GM21723 (cell line): ENCODE results near the gene ZBTB24.
"Not testable (repeated sequence)": the region's sequence is repeated elsewhere in the genome, so short reads cannot be mapped to it uniquely, and the experiment has no call there.

Experiments
- ATAC-seq: cut with Tn5 transposase; IDR thresholded peaks from one replicate; pipeline ENCODE4 v1.9.1; 2021; ENCODE audit warnings: mild to moderate bottlenecking, moderate library complexity; ENCODE audit not compliant: unreplicated experiment

Gene ZBTB24

DNA sequence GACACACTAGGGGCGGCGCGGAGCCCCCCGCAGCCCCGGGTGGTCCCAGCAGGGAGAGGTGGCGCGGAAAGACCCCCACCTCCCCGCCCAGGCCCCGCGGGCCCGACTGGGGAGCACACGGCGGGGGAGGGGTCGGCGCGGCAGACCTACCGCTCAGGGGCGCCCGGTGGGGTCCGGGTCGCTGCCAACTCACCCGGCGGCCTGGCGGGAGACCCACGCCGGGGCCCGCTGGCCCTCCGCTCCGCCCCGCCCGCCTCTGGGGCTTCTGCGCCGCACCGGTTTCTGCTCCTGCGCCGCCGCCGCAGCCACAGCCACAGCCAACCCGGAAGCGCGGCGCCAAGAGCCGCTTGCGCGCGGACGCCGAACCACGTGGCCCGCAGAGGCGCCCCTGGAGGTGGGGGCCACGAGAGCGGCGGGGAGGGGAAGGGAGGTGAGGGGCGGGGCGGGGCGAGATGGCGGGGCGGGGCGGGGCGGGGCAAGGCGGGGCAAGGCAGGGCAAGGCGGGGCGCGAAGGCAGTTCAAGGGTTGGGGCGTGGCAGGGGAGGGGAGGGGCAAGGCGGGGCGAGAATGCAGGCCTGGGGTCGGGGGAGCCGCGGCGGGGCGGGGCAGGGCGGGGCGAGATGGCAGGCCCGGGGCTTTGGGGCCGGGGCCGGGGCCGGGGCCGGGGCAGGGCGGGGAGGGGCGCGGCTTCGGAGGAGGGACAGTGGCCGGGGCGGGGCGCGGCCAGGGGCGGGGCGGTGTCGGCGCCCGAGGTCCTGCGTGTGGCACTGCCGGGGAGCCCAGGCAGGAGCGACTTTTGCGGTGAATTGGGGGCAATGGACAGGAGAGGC is at the start of gene ZBTB24:
Gene ZBTB24 (minus strand): TSS at position 315 of the 830 bp plus-strand sequence. CDS start 1,193 bp downstream, outside the sequence.
- ATAC-seq = peak; percentile 87

GRCh38 chr6:109531446-109531845 is 48.4 kb upstream of the ZBTB24 start:
- no peak for ATAC-seq

GRCh38 chr6:109527989-109528388 is 45.0 kb upstream of the ZBTB24 start:
- no peak for ATAC-seq

GRCh38 chr6:109526905-109527628 is 44.0 kb upstream of the ZBTB24 start:
- peak; percentile 80 for ATAC-seq

DNA sequence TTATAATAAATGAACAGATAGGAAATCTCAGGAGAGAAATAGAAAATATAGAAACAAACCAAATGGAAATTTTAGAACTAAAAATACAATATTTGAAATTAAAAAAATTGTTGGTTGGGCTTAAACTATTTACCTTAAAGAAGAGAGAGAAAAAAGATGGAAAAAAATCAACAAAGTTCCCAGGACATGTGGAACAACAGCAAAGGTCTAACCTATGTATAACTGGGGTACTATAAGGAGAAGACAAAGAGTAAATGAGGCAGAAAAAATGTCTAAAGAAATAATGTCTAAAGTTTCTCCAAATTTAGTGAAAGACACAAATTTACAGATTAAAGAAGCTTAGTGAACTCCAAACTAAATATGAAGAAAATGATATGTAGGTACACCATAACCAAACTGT is 41.1 kb upstream of the ZBTB24 start:
- no peak for ATAC-seq

DNA sequence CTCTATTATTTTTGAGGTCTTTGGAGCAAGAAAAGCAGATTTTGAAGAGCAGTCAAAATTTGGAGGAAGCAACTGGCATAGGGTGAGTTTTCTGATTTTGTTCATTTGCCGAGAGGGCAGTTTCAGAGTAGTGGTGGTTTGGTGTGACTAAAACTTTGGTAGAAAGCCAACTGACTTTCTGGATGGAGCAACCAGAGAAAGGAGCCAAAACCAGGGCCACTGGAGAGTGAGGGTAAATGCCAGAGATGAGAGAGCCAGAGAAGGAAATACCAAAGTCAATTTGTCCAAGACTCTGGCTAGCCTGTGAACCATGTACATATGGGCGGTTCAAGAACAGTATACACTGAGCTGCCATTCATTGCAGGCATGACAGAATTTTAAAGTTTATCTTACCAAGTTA is 40.5 kb upstream of the ZBTB24 start:
- ATAC-seq = no peak

GRCh38 chr6:109521080-109521479 is 38.1 kb upstream of the ZBTB24 start:
- no peak for ATAC-seq

GRCh38 chr6:109519647-109520046 is 36.6 kb upstream of the ZBTB24 start:
- ATAC-seq = not testable (repeated sequence)

GRCh38 chr6:109516929-109517328 is 33.9 kb upstream of the ZBTB24 start:
- ATAC-seq = no peak

DNA sequence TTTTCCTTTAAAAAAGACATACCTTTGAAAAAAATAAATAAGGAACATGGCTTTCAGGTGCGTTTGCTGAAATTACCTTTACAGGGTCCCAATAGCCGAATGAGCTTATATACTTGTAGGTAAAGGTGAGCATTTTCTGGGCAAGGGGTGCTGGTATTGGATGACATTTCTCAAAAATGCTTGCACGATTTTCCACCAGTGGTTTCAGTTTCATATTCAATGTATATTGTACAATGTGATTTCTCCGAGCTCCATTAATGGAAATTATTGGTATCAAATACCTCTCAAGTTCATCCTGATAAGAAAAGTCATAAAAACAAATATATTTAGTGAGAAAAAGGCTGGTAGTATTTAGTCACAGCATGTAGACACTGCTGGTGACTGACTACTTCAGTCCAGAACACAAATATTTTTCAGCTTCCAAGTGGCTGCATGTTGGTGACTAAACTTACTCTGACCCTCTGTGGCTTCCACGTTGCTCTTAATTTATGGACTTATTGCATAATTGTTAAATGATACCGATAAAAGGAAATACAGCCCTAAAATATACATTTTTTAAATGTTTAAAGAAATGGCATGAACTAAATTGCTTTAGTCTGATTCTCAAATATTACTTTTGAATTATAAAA is 32.9 kb upstream of the ZBTB24 start:
- ATAC-seq = no peak

DNA sequence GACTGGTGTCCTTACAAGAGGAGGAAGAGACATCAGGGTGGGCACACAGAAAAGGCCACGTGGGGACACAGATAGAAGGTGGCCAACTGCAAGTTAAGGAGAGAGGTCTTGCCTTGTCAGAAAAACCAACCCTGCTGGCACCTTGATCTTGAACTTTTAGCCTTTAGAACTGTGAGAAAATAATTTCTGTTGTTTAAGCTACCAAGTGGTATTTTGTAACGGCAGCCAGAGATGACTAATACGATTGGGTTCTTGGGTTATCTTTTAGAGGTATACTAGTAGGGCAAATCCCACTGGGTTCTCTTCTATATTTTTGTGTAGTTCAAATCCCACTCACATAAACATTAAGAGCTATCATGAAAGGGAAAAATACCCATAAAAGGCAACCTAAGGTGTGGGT is 31.9 kb upstream of the ZBTB24 start:
- no peak for ATAC-seq

- no peak for ATAC-seq
These were observed 30.6 kb upstream of the ZBTB24 start for GRCh38 chr6:109513571-109514071.

DNA sequence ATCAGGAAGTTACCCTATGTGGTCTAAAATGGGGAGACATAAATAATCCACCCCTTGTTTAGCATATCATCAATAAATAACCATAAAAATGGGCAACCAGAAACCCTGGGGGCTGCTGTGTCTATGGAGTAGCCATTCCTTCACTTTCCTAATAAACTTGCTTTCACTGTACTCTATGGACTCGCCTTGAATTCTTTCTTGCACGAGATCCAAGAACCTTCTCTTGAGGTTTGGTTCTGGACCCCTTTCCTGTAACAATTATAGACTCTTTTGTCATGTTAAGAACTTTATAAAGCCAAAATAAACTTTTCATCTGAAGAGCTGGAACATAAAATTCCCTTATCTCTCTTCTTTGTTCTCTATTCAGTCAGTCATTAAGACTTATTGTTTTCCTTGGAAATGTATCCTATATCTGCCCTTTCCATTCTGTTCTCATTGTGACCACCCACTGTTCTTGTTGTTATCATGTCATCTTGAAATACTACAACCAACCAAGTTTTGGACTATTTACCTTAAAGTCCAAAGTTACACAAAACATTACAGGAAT is 29.3 kb upstream of the ZBTB24 start:
- ATAC-seq = no peak

GRCh38 chr6:109511832-109512231 is 28.8 kb upstream of the ZBTB24 start:
- no peak for ATAC-seq

GRCh38 chr6:109510358-109510757 is 27.3 kb upstream of the ZBTB24 start:
- no peak for ATAC-seq

DNA sequence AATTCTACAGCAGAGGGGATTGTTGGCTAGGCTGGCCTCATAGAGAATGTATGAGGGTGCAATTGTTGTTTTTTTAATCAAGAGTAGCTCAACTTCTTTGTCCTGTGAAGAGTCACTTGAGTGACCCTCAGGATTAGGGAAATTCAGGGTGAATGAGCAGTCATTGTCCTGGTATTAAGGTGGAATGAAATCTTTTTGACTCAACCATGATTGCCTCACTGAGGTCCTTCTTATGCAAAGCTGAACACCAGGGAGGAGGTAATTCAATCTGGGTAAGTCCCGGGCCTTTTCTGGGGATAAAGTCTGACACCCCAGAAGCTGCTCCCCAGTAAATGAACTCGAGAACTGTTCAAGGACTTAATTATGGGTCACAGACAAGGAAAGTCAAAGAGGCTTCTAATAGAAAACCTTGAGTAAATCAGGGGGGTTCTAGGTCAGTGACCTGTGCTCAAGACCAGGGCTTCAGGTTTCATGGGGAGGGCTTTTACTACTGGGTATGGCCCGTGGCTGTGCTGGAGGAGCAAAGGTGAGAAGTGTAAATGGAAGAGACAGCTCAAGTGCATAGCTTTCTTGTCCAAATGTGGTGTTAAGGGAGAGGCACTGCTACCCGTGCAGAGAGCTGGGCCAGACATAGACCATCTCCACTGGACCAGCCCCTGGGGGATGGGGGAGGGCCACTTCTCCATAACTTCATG is 25.3 kb upstream of the ZBTB24 start:
- no peak for ATAC-seq

- ATAC-seq = no peak
These were observed 24.6 kb upstream of the ZBTB24 start for GRCh38 chr6:109507490-109508072.

DNA sequence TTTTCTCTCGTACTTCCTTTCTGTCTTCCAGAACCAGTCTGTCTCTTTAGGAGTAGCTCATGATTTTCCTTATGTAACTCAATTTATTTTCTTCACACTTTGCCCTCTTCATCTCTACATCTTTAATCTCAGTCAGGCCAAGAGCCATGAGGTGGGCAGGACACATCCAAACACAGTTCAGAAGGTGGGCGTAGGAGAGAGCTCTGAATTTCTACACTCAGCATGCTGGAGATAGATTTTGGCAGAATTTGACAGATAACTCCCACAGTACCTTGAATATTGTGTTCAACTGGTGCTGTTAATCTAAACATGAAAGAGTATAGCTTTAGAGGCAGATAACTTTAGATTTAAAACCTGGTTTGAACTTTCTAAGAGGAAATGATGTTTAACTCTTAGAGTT is 23.8 kb upstream of the ZBTB24 start:
- ATAC-seq = no peak

DNA sequence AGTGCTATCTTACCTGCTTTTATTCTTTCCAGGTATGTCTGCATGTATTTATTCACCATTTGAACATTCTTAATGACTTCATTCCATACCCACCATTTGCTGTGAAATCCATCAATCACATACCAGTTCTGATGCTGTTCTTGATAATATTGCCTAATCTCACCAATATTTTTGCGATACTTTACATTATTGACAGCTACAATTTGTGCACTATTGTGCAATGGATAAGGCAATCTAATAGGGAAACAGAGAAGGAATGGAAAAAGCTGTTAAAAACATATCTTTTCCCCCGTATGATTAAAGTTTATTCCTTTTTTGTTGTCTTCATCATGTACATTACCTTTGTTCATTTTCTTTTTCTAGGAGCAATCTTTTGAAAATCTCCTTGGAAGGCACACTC is 23.3 kb upstream of the ZBTB24 start:
- no peak for ATAC-seq
